HepG2 (cell line): ENCODE data around the gene SLC1A4. TPM values are rescaled to one million over a fixed set of nuclear protein-coding genes. Genes with fewer than 3 reads are reported as not detected.

ENCODE experiments used
- ARNTL ChIP-seq: sonication (generic); formaldehyde crosslinking; IDR thresholded peaks from 2 replicates; pipeline ENCODE4 v1.4.0; 2020; ENCODE audit warnings: mild to moderate bottlenecking, missing genetic modification reagents
- DPF2 ChIP-seq: sonication (generic); formaldehyde crosslinking; IDR thresholded peaks from 2 replicates; pipeline ENCODE4 v1.4.0; 2020; ENCODE audit warnings: mild to moderate bottlenecking, low read depth, missing genetic modification reagents, borderline replicate concordance
- HNRNPL ChIP-seq: fragments of 200-400 bp; formaldehyde crosslinking; IDR thresholded peaks from 2 replicates; pipeline ENCODE4 v1.6.1; 2017; ENCODE audit warnings: mild to moderate bottlenecking, low read depth, low read length
- KDM2A ChIP-seq: sonication (generic); formaldehyde crosslinking; IDR thresholded peaks from 2 replicates; pipeline ENCODE4 v1.4.0; 2020; ENCODE audit warnings: low read depth, missing genetic modification reagents, borderline replicate concordance
- KDM6A ChIP-seq: IDR thresholded peaks from 2 replicates; pipeline ENCODE4 v1.6.1; 2016; ENCODE audit warnings: low read depth
- KMT2A ChIP-seq: sonication (generic); formaldehyde crosslinking; IDR thresholded peaks from 2 replicates; pipeline ENCODE4 v1.4.0; 2020; ENCODE audit warnings: missing genetic modification reagents
- MIER3 ChIP-seq: IDR thresholded peaks from 2 replicates; pipeline ENCODE4 v1.6.1; 2016; ENCODE audit warnings: missing compliant biosample characterization, borderline replicate concordance
- SCMH1 ChIP-seq: sonication (generic); formaldehyde crosslinking; IDR thresholded peaks from 2 replicates; pipeline ENCODE4 v1.9.0; 2021; ENCODE audit warnings: missing genetic modification reagents, mild to moderate bottlenecking, borderline replicate concordance
- ZBTB8A ChIP-seq: sonication (generic); formaldehyde crosslinking; IDR thresholded peaks from 2 replicates; pipeline ENCODE4 v1.4.0; 2020; ENCODE audit warnings: mild to moderate bottlenecking, low read depth, missing genetic modification reagents, borderline replicate concordance
- ZNF33A ChIP-seq: sonication (generic); formaldehyde crosslinking; IDR thresholded peaks from 2 replicates; pipeline ENCODE4 v1.5.1; 2020; ENCODE audit warnings: missing genetic modification reagents, mild to moderate bottlenecking, moderate library complexity, borderline replicate concordance
- ZNF597 ChIP-seq: sonication (generic); formaldehyde crosslinking; IDR thresholded peaks from 2 replicates; pipeline ENCODE4 v1.5.0; 2020; ENCODE audit warnings: missing genetic modification reagents
- ZNF709 ChIP-seq: sonication (generic); formaldehyde crosslinking; IDR thresholded peaks from 2 replicates; pipeline ENCODE4 v1.5.0; 2020; ENCODE audit warnings: mild to moderate bottlenecking, missing genetic modification reagents
- ZNF816 ChIP-seq: sonication (generic); formaldehyde crosslinking; IDR thresholded peaks from 2 replicates; pipeline ENCODE4 v1.8.0; 2022; ENCODE audit warnings: missing genetic modification reagents, mild to moderate bottlenecking, borderline replicate concordance
- ZSCAN5A ChIP-seq: sonication (generic); formaldehyde crosslinking; IDR thresholded peaks from 2 replicates; pipeline ENCODE4 v1.8.0; 2022; ENCODE audit warnings: mild to moderate bottlenecking, missing genetic modification reagents, borderline replicate concordance
- polyA plus RNA-seq, 8 experiments: library from polyadenylated mRNA; depleted of rRNA in 3 of 8; stranded (reverse) in 7 of 8; unstranded in 1 of 8; fragments of >200 nt; fragmentation: Illumina TruSeq in 4 of 8; extraction: Trizol in 4 of 8; gene quantifications; 2 replicates each; pipeline versions ENCODE4 v1.2.1 to v1.2.3, GENCODE V29; 2011 to 2016; ENCODE audit warnings: low read depth in 4 of 8, missing spikeins in 1 of 8, mixed read lengths in 1 of 8; ENCODE audit not compliant: insufficient read depth in 1 of 8
- total RNA-seq, 5 experiments: library from RNA; depleted of rRNA; stranded (reverse); fragments of >200 nt; fragmentation: Illumina TruSeq; extraction: Trizol; gene quantifications; 2 replicates each; pipeline ENCODE4 v1.2.3, GENCODE V29; 2016; ENCODE audit warnings: low read depth in 1 of 5
- TF ChIP-seq, protein P1 (sequence below): IDR thresholded peaks from 2 replicates; pipeline ENCODE4 v1.6.1; 2016; ENCODE audit warnings: mild to moderate bottlenecking
- TF ChIP-seq, protein P2 (sequence below): sonication (generic); formaldehyde crosslinking; IDR thresholded peaks from 2 replicates; pipeline ENCODE4 v1.5.1; 2020; ENCODE audit warnings: mild to moderate bottlenecking, moderate library complexity, missing genetic modification reagents
- TF ChIP-seq, protein P3 (sequence below): sonication (generic); formaldehyde crosslinking; IDR thresholded peaks from 2 replicates; pipeline ENCODE4 v1.8.1; 2023; ENCODE audit warnings: mild to moderate bottlenecking, missing genetic modification reagents
- TF ChIP-seq, protein P4 (sequence below): sonication (generic); formaldehyde crosslinking; IDR thresholded peaks from 2 replicates; pipeline ENCODE4 v1.8.0; 2022; ENCODE audit warnings: missing genetic modification reagents, mild to moderate bottlenecking, inconsistent platforms, borderline replicate concordance
- TF ChIP-seq, protein P5 (sequence below): IDR thresholded peaks from 2 replicates; pipeline ENCODE4 v1.6.1; 2016

Gene SLC1A4
- total and polyA plus RNA-seq, 2 of the 13 experiments (the other 11 are each of a cell fraction or from before 2014, with no cell fraction given), result 21.0 to 39.6 TPM

DNA sequence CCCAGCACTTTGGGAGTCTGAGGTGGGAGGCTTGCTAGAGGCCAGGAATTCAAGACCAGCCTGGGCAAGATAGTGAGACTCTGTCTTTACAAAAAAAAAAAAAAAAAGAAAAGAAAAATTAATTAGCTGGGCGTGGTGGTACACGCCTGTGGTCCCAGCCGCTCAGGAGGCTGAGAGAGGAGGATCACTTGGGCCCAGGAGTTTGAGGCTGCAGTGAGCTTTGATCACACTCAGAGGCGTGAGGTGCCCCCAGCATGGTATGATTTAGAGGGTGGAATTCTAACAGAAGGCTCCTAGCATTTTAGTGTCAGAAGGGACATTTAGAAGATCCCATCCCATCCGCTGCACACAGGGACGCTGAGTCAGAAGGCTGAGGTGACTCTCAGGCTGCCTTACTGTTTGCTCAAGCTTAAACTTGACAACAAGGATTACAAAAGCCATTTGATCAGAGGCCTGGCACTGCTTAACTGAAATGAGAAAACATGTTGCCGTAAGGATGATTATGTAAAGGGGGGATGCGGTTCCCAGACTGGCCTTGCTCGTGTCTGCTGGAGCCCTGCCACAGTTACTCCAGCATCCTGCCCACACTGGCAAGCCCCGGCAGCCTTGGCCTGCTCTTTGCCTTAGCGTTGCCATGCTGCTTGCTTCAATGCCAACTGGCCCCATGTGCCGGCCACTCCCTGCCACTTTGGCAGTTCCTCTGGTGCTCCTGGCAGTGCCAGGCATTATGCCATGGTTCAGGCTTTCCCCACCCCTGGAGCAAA lies 45.6 kb upstream of the SLC1A4 start (continued):
- TF ChIP-seq ZSCAN5A (CRISPR knock-in tag) (no peak), ZNF33A (no peak), ZBTB8A (CRISPR knock-in tag) (no peak), HNRNPL (peak; percentile 95), KDM2A (CRISPR knock-in tag) (peak; percentile 64), MIER3 (CRISPR knock-in tag) (no peak), KDM6A (CRISPR knock-in tag) (no peak), ZNF597 (CRISPR knock-in tag) (no peak), ARNTL (no peak), ZNF709 (CRISPR knock-in tag) (no peak), SCMH1 (CRISPR knock-in tag) (no peak), KMT2A (CRISPR knock-in tag) (no peak), ZNF816 (CRISPR knock-in tag) (no peak), DPF2 (CRISPR knock-in tag) (peak; percentile 79)
- TF ChIP-seq, protein P1, sequence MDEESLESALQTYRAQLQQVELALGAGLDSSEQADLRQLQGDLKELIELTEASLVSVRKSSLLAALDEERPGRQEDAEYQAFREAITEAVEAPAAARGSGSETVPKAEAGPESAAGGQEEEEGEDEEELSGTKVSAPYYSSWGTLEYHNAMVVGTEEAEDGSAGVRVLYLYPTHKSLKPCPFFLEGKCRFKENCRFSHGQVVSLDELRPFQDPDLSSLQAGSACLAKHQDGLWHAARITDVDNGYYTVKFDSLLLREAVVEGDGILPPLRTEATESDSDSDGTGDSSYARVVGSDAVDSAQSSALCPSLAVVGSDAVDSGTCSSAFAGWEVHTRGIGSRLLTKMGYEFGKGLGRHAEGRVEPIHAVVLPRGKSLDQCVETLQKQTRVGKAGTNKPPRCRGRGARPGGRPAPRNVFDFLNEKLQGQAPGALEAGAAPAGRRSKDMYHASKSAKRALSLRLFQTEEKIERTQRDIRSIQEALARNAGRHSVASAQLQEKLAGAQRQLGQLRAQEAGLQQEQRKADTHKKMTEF, result peak; percentile 79; the same call in 1 of the 2 replicates
- TF ChIP-seq, protein P2, sequence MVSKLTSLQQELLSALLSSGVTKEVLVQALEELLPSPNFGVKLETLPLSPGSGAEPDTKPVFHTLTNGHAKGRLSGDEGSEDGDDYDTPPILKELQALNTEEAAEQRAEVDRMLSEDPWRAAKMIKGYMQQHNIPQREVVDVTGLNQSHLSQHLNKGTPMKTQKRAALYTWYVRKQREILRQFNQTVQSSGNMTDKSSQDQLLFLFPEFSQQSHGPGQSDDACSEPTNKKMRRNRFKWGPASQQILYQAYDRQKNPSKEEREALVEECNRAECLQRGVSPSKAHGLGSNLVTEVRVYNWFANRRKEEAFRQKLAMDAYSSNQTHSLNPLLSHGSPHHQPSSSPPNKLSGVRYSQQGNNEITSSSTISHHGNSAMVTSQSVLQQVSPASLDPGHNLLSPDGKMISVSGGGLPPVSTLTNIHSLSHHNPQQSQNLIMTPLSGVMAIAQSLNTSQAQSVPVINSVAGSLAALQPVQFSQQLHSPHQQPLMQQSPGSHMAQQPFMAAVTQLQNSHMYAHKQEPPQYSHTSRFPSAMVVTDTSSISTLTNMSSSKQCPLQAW (CRISPR knock-in tag), result peak; percentile 63
- TF ChIP-seq, protein P3, sequence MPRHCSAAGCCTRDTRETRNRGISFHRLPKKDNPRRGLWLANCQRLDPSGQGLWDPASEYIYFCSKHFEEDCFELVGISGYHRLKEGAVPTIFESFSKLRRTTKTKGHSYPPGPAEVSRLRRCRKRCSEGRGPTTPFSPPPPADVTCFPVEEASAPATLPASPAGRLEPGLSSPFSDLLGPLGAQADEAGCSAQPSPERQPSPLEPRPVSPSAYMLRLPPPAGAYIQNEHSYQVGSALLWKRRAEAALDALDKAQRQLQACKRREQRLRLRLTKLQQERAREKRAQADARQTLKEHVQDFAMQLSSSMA (CRISPR knock-in tag), result no peak
- TF ChIP-seq, protein P4, sequence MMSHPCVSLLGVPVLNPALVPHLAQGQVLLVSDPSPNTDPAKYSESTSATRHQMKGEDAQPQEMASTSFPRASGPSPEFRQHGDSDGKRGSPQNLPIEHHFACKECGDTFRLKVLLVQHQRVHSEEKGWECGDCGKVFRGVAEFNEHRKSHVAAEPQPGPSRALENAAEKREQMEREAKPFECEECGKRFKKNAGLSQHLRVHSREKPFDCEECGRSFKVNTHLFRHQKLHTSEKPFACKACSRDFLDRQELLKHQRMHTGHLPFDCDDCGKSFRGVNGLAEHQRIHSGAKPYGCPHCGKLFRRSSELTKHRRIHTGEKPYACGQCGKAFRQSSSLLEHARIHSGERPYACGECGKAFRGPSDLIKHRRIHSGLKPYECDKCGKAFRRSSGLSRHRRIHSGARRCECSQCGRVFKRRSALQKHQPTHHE, result no peak
- TF ChIP-seq, protein P5, sequence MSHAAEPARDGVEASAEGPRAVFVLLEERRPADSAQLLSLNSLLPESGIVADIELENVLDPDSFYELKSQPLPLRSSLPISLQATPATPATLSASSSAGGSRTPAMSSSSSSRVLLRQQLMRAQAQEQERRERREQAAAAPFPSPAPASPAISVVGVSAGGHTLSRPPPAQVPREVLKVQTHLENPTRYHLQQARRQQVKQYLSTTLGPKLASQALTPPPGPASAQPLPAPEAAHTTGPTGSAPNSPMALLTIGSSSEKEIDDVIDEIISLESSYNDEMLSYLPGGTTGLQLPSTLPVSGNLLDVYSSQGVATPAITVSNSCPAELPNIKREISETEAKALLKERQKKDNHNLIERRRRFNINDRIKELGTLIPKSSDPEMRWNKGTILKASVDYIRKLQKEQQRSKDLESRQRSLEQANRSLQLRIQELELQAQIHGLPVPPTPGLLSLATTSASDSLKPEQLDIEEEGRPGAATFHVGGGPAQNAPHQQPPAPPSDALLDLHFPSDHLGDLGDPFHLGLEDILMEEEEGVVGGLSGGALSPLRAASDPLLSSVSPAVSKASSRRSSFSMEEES, result peak; percentile 81
